Liver (tissue), 9 donors: ENCODE data around the gene NR2C1. TPM values are rescaled to one million over a fixed set of nuclear protein-coding genes. Genes with fewer than 3 reads are reported as not detected.

Experiments used
- DNase-seq: peaks from one replicate; pipeline ENCODE4 v3.0.0-alpha.2; 2017; ENCODE audit warnings: low spot score
- H3K27ac ChIP-seq, 2 donors: one replicate each; pipeline ENCODE4 v1.7.0; 2013; ENCODE audit warnings: inconsistent platforms in 2 of 2, low read length in 2 of 2, control low read depth in 1 of 2, low read depth in 1 of 2, mild to moderate bottlenecking in 1 of 2
- H3K27me3 ChIP-seq, 4 donors: one replicate each; pipeline versions ENCODE4 v1.6.1 to v1.7.0; 2013; ENCODE audit warnings: low read length in 3 of 4, inconsistent platforms in 1 of 4, mild to moderate bottlenecking in 1 of 4, moderate library complexity in 1 of 4; ENCODE audit not compliant: control insufficient read depth in 4 of 4, insufficient read depth in 4 of 4
- H3K36me3 ChIP-seq, 4 donors: one replicate each; pipeline versions ENCODE4 v1.6.1 to v1.7.0; 2013; ENCODE audit warnings: low read length in 3 of 4, mild to moderate bottlenecking in 3 of 4, low read depth in 1 of 4, moderate library complexity in 1 of 4; ENCODE audit not compliant: control insufficient read depth in 4 of 4, insufficient read depth in 3 of 4
- H3K4me1 ChIP-seq, 4 donors: one replicate each; pipeline versions ENCODE4 v1.6.1 to v1.7.0; 2013; ENCODE audit warnings: low read length in 3 of 4, mild to moderate bottlenecking in 3 of 4, moderate library complexity in 1 of 4; ENCODE audit not compliant: control insufficient read depth in 4 of 4, insufficient read depth in 4 of 4
- H3K4me3 ChIP-seq, 3 donors: one replicate each; pipeline versions ENCODE4 v1.6.1 to v1.7.0; 2013; ENCODE audit warnings: low read length in 3 of 3, control low read depth in 1 of 3, low read depth in 1 of 3, mild to moderate bottlenecking in 1 of 3
- H3K9ac ChIP-seq, 2 donors: one replicate each; pipeline ENCODE4 v1.7.0; 2013; ENCODE audit warnings: low read length in 2 of 2, mild to moderate bottlenecking in 2 of 2, moderate library complexity in 2 of 2, control low read depth in 1 of 2, low read depth in 1 of 2
- H3K9me3 ChIP-seq, 4 donors: one replicate each; pipeline versions ENCODE4 v1.6.1 to v1.7.0; 2013; ENCODE audit warnings: low read length in 3 of 4; ENCODE audit not compliant: control insufficient read depth in 4 of 4
- EGR1 ChIP-seq, 2 donors: IDR thresholded peaks; 2 replicates each; pipeline ENCODE4 v1.6.1; 2016 to 2018; ENCODE audit warnings: antibody characterized with exemption in 2 of 2, low read depth in 2 of 2
- FOXA1 ChIP-seq: IDR thresholded peaks from 2 replicates; pipeline ENCODE4 v1.6.1; 2016; ENCODE audit warnings: antibody characterized with exemption
- FOXA2 ChIP-seq: IDR thresholded peaks from 2 replicates; pipeline ENCODE4 v1.6.1; 2016; ENCODE audit warnings: antibody characterized with exemption
- GABPA ChIP-seq, 2 donors: IDR thresholded peaks in 1 of 2; conservative IDR thresholded peaks in 1 of 2; 2 replicates each; pipeline ENCODE4 v1.6.1; 2016; ENCODE audit warnings: antibody characterized with exemption in 2 of 2, mild to moderate bottlenecking in 1 of 2, moderate library complexity in 1 of 2
- HNF4A ChIP-seq, 2 donors: conservative IDR thresholded peaks; 2 replicates each; pipeline ENCODE4 v1.6.1; 2016; ENCODE audit warnings: antibody characterized with exemption in 2 of 2, mild to moderate bottlenecking in 2 of 2
- HNF4G ChIP-seq: IDR thresholded peaks from 2 replicates; pipeline ENCODE4 v1.6.1; 2016; ENCODE audit warnings: antibody characterized with exemption
- JUND ChIP-seq, 2 donors: IDR thresholded peaks; 2 replicates each; pipeline ENCODE4 v1.6.1; 2016; ENCODE audit warnings: antibody characterized with exemption in 2 of 2
- NR2F2 ChIP-seq: IDR thresholded peaks from 2 replicates; pipeline ENCODE4 v1.6.1; 2016; ENCODE audit warnings: antibody characterized with exemption
- RXRA ChIP-seq, 2 donors: IDR thresholded peaks; 2 replicates each; pipeline ENCODE4 v1.6.1; 2017 to 2018; ENCODE audit warnings: antibody characterized with exemption in 2 of 2, mild to moderate bottlenecking in 1 of 2
- SP1 ChIP-seq: IDR thresholded peaks from 2 replicates; pipeline ENCODE4 v1.6.1; 2018; ENCODE audit warnings: antibody characterized with exemption, mild to moderate bottlenecking
- TAF1 ChIP-seq: conservative IDR thresholded peaks from 2 replicates; pipeline ENCODE4 v1.6.1; 2016; ENCODE audit warnings: antibody characterized with exemption, mild to moderate bottlenecking
- WGBS: extraction: QIAGEN DNeasy Blood & Tissue Kit; methylation state at CpG from one replicate; pipeline ENCODE4 v1.1.7; 2013; 5-methylcytosine and 5-hydroxymethylcytosine counted together
- polyA plus RNA-seq, 2 donors: library from polyadenylated mRNA; stranded (reverse) in 1 of 2; unstranded in 1 of 2; fragments of 200-250 nt in 1 of 2; fragments of >200 nt in 1 of 2; fragmentation: Nextera tagmentation in 1 of 2; extraction: Ambion mirVana in 1 of 2; gene quantifications; one replicate each; pipeline versions ENCODE4 v1.2.1 to v1.2.3, GENCODE V29; 2013 to 2015
- total RNA-seq, 2 donors: library from RNA; depleted of rRNA; stranded (reverse); fragments of >200 nt; gene quantifications; one replicate each; pipeline ENCODE4 v1.2.3, GENCODE V29; 2014
- TF ChIP-seq, protein P1 (sequence below): IDR thresholded peaks from 2 replicates; pipeline ENCODE4 v1.6.1; 2016; ENCODE audit warnings: antibody characterized with exemption
- TF ChIP-seq, protein P2 (sequence below): IDR thresholded peaks from 2 replicates; pipeline ENCODE4 v1.6.1; 2016; ENCODE audit warnings: antibody characterized with exemption
- TF ChIP-seq, protein P3 (sequence below): IDR thresholded peaks from 2 replicates; pipeline ENCODE4 v1.6.1; 2016; ENCODE audit warnings: antibody characterized with exemption, mild to moderate bottlenecking
- TF ChIP-seq, protein P4 (sequence below): IDR thresholded peaks from 2 replicates; pipeline ENCODE4 v1.6.1; 2016; ENCODE audit warnings: antibody characterized with exemption
- donor health status: healthy.
- donor health status: healthy.
- donor health status: healthy.
- donor health status: healthy.
- donor health status: healthy.

The NR2C1 gene
- total and polyA plus RNA-seq, 4 donors, result 8.3 to 32.0 (median 21.0) TPM

GRCh38 chr12:95034750-95035149 lies 38.7 kb downstream of the NR2C1 start:
- no peak for DNase-seq
- no peak for TF ChIP-seq JUND (IDR thresholded peaks at IDR 0.05)
- TF ChIP-seq, protein P1, sequence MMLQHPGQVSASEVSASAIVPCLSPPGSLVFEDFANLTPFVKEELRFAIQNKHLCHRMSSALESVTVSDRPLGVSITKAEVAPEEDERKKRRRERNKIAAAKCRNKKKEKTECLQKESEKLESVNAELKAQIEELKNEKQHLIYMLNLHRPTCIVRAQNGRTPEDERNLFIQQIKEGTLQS, result no peak
- TF ChIP-seq NR2F2, result no peak
- no peak for TF ChIP-seq FOXA2
- TF ChIP-seq, protein P2, sequence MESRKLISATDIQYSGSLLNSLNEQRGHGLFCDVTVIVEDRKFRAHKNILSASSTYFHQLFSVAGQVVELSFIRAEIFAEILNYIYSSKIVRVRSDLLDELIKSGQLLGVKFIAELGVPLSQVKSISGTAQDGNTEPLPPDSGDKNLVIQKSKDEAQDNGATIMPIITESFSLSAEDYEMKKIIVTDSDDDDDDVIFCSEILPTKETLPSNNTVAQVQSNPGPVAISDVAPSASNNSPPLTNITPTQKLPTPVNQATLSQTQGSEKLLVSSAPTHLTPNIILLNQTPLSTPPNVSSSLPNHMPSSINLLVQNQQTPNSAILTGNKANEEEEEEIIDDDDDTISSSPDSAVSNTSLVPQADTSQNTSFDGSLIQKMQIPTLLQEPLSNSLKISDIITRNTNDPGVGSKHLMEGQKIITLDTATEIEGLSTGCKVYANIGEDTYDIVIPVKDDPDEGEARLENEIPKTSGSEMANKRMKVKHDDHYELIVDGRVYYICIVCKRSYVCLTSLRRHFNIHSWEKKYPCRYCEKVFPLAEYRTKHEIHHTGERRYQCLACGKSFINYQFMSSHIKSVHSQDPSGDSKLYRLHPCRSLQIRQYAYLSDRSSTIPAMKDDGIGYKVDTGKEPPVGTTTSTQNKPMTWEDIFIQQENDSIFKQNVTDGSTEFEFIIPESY, result no peak
- TF ChIP-seq FOXA1, result no peak
- TF ChIP-seq HNF4G, result no peak
- no peak for TF ChIP-seq RXRA (IDR thresholded peaks at IDR 0.05)
- no peak for TF ChIP-seq GABPA (IDR thresholded peaks at IDR 0.05 in 1 of 2, conservative IDR thresholded peaks at IDR 0.05 in 1 of 2)
- no peak for TF ChIP-seq HNF4A (conservative IDR thresholded peaks at IDR 0.05)
- TF ChIP-seq, protein P3, sequence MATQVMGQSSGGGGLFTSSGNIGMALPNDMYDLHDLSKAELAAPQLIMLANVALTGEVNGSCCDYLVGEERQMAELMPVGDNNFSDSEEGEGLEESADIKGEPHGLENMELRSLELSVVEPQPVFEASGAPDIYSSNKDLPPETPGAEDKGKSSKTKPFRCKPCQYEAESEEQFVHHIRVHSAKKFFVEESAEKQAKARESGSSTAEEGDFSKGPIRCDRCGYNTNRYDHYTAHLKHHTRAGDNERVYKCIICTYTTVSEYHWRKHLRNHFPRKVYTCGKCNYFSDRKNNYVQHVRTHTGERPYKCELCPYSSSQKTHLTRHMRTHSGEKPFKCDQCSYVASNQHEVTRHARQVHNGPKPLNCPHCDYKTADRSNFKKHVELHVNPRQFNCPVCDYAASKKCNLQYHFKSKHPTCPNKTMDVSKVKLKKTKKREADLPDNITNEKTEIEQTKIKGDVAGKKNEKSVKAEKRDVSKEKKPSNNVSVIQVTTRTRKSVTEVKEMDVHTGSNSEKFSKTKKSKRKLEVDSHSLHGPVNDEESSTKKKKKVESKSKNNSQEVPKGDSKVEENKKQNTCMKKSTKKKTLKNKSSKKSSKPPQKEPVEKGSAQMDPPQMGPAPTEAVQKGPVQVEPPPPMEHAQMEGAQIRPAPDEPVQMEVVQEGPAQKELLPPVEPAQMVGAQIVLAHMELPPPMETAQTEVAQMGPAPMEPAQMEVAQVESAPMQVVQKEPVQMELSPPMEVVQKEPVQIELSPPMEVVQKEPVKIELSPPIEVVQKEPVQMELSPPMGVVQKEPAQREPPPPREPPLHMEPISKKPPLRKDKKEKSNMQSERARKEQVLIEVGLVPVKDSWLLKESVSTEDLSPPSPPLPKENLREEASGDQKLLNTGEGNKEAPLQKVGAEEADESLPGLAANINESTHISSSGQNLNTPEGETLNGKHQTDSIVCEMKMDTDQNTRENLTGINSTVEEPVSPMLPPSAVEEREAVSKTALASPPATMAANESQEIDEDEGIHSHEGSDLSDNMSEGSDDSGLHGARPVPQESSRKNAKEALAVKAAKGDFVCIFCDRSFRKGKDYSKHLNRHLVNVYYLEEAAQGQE, result no peak
- no peak for TF ChIP-seq EGR1 (IDR thresholded peaks at IDR 0.05; ENCODE audit: low read depth in 2 of 2)
- no peak for TF ChIP-seq SP1
- Histone ChIP-seq H3K4me3 (no peak overlapping the region), H3K4me1 (peaks cover 0 to 1% (median 0%) of the 10 kb centered on the region in 4 donors), H3K27me3 (no peaks in the 10 kb centered on the region), H3K9me3 (no peaks in the 10 kb centered on the region), H3K36me3 (peaks cover 1 to 41% (median 34%) of the 10 kb centered on the region in 4 donors), H3K27ac (no peak overlapping the region), H3K9ac (no peak overlapping the region)
- 97% methylated on average over 1 of the region's 1 CpG for WGBS

- Histone ChIP-seq H3K36me3 (peaks cover 1 to 14% (median 8%) of the 10 kb centered on the region in 4 donors), H3K4me1 (no peaks in the 10 kb centered on the region), H3K27me3 (no peaks in the 10 kb centered on the region), H3K9ac (no peak overlapping the region), H3K4me3 (no peak overlapping the region), H3K27ac (no peak overlapping the region), H3K9me3 (no peaks in the 10 kb centered on the region)
- TF ChIP-seq, protein P3, result no peak
- no peak for TF ChIP-seq HNF4G
- no peak for TF ChIP-seq TAF1
- TF ChIP-seq, protein P2, result no peak
- TF ChIP-seq, protein P4, sequence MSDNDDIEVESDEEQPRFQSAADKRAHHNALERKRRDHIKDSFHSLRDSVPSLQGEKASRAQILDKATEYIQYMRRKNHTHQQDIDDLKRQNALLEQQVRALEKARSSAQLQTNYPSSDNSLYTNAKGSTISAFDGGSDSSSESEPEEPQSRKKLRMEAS, result no peak
- no peak for DNase-seq
- 99% methylated on average over 2 of the region's 2 CpGs for WGBS
Measured at GRCh38 chr12:95022477-95022876, 50.9 kb downstream of the NR2C1 start.
